GM19351 (cell line): ENCODE measurements around the gene TMEM131L.
A peak's percentile ranks its signal among the peaks of the same experiment; 100 is the strongest.

Experiments
- ATAC-seq: cut with Tn5 transposase; IDR thresholded peaks from one replicate; pipeline ENCODE4 v1.9.1; 2021; ENCODE audit warnings: mild to moderate bottlenecking, moderate library complexity; ENCODE audit not compliant: unreplicated experiment

Gene TMEM131L

DNA sequence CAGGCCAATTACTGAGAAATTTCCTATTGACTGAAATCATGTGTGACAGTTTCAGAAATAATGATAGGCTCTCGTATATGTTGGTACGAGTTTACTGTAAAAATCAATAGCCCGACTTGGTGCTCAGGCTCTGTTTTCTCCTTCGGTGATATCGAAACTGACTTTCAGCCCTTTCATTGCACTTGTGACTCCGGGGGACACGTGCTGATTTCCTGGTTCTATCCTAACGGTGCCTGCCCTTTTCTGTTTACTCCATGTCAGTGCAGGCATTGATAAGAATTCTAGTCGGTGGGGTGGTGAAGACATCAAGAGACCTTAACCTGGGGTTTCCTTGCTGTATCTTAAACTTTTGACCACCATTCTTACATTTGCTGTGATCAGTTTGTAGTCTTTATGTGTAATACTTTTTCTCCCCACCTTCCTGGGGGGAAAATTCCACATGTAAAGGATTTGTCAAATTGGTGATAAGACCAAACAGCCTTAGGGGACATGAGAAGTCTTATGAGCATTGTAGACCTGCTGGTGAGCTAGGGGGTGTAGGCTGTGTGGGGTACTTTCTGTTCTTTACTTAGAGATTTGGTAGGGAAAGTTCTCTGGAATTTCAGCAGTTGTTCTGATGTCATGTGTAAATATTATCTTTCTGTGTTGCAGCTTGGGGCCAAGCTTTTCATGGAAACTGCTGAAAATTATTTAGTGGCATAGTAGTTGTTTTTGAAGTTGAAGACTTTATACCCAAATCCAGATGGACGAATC lies 52.7 kb downstream of the TMEM131L start:
- no peak for ATAC-seq

DNA sequence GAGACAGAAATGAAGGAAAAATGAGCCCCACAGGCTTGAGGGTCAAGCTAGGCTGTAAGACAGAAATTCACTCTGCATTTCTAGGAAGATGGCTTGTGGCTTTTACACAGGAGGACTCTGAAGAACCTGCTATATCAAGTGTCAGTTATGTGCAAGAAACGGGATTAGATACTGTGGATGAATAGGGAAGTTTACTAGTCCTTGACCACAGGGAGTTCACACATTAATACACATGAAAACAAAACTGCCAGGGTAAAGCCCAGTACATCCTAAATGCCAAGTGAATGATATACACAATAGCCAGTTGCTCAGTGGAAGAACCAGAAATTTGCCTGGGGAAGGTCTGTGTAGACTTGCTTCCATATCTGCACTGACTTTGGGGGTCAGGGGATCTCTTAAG lies 53.5 kb downstream of the TMEM131L start:
- no peak for ATAC-seq

DNA sequence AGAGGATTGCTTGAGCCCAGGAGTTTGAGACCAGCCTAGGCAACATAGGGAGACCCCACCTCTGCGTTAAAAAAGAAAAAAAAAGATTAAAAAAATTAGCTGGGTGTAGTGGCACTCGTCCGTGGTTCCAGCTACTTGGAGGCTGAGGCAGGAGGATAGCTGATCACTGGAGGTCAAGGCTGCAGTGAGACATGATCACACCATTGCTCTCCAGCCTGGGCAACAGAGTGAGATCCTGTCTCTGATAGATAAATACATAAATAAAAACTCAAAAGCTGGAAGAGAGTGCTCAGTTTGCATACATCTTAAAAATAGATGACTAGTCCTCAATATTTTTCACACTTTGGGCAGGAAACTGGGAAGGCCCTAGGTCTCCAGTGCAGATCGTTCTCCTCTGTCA lies 54.1 kb downstream of the TMEM131L start:
- no peak for ATAC-seq

DNA sequence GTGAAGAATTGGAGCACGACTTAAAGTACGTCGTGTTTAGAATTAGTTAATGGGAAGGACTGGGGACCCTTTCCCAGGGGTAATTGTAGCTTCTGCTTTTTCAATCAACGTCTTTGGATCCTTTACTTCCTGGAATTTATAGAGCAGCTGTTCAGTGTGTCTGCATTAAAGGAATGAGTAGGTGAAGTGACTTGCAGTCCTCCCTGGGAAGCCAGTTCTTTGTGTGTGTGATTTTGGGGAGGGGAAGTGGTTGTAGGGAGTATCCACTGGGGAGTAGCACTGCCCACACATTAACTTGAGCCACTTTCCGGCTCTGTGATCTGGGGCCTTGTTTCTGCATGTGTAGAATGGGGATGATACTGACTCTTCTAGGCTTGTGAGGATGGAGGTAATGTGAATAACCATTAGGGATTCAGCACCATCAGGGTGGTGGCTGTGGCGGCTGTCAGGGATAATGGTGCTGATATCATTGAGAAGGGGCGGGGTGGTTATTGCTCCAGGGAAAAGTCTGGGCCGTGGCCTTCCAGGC lies 54.7 kb downstream of the TMEM131L start:
- ATAC-seq, result no peak

DNA sequence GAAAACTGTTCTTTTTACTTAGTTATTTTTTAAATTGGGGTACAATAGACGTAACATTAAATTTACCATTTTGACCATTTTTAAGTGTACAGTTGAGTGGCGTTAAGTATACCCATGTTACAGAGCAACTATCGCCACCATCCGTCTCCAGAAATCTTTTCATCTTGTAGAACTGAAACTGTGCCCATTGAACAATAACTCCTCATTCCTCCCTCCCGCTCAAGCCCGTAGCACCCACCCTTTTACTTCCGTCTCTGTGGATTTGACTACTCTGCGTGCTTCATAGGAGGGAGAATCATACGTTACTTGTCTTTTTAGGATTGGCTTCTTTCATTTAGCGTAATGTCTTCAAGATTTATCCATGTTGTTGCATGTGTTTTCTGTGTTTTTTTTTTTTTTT lies 55.3 kb downstream of the TMEM131L start:
- no peak for ATAC-seq

DNA sequence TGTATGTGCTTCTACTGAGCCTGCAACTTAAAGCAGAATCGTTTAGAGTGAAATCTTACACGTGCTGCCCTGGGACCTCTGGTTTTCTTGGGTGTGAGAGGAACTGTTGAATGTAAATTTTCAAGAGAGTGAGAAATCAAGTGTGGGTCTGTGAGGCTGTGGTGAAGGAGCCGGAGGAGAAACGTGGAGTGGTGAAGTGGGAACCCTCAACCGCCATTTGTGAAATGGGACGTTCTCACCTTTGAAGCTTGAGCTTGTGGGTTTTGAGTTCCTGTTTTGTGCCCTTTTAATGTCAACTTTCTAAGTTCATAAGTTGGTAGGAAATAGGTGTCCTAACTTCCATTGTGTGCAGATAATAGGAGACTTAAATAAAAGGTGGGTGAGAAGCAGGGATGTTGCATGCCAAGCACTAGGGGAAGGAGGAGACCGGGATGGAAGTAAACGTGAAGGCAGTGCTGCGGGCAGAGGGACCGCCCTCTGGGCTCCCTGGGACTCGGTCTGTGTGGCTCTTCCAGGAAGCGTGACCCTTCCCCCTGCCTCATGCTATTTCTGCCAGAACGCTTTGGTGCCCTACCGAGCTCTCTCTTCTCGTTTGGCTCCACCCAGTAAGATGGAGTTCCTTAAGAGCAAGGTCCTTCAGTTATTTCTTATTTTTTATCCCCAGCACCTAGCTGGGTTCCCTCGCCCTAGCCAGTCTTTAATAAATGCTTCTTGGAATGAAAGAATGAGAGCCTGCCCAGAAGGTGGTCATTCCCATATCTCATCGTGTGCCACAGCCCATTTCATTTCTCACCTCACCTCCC lies 56.0 kb downstream of the TMEM131L start:
- peak; percentile 30 for ATAC-seq

DNA sequence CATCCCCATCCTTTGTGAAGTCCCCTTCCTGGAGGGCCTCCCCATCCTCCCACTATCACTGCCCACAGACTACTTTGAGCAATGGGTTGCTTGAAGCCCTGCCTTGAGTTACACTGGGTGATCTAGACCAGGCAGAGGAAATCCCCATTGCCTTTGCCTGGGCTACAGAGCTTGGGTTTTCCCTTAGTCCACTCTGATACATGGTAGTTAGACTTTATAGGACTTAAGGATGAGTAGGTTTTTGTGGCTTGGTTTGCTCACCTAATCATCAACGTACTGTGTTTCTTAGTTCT lies 56.6 kb downstream of the TMEM131L start:
- peak; percentile 37 for ATAC-seq

DNA sequence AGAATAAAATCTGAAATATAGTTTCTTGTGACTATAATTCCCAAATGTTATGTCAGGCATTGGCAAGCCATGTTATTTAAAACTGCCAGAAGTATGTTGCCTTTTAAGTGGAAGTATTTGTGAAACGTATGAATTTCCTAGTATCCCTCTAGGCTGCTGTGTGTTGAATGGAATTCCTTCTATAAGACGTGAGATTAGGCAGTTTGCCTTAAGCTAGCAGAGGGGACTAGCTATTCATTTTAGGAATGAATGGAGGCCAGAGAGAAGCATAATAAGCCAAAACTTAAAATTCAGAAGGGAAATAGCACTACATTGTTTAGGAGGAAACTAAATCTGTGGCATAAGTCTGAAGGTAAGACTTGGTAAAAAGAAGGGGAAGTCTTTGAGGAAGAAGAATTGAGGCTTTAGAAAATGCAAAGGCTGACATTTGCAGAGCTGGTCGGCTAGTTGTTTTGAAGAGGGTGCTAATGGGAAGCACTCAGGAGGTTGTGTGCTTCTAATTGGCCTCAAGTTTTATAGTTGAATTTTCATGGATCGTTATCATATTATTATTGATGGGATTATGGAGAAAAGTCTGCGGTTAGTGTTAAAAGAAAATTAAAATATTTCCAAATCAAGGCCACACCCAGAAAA lies 57.1 kb downstream of the TMEM131L start:
- no peak for ATAC-seq

DNA sequence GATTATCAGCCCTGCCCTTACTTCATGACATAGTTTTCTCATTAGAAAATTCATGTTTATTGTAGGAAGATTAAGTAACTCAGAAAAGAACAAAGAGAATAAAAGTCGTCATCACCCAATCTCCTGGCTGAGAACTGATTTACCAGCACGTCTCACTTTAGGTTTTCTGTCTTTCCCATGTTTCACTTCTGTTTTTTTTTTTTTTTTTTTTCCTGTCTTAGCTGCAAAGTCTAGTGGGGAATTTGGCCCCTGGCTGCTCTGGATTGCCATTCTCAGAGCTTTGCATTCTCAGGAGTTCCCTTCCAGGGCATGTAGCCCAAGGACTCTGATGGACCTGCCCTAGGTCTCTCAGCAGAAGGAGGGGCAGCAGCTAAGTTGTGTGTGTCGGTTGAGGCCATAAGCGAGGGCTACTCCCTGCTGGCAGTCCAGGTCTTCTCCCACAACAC lies 57.8 kb downstream of the TMEM131L start:
- ATAC-seq, result no peak

DNA sequence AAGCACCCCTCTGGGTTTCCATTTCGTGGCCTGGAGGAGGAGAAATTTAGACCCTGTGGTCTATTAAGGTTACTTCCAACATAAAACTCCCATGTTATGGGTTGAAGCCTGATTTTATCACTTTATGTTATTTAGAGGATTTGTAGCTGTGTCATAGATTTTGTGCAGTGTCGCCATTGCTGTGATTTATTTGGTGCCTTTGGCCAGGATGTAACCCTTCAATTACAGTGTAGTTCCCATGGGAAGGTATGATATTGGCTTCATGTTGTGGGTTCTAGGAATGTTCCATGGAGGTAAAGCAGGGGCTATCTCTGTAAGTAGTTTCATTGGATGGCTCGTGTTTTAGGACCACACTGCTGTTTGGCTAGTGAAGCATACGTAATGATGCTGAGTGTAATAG lies 58.5 kb downstream of the TMEM131L start:
- no peak for ATAC-seq

DNA sequence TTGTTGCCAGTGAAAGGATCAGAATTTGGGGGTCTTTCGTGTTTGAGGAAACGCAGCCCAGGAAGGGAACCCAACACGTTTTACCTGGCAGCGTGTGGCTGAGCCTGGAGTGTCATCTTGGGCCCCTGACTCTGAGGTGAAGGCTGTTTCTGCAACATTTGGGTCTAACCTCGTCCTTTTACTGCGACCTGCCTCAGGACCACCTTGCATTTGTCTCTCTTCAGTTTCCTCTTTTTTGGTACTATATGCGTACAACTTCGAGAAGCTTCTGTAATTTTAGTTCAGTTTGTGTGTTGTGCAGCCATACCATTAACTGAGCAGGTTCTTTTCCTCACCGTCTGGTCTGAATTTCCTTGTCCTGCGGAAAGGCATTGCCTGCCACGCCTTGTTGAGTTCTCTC lies 61.5 kb downstream of the TMEM131L start:
- ATAC-seq, result no peak

DNA sequence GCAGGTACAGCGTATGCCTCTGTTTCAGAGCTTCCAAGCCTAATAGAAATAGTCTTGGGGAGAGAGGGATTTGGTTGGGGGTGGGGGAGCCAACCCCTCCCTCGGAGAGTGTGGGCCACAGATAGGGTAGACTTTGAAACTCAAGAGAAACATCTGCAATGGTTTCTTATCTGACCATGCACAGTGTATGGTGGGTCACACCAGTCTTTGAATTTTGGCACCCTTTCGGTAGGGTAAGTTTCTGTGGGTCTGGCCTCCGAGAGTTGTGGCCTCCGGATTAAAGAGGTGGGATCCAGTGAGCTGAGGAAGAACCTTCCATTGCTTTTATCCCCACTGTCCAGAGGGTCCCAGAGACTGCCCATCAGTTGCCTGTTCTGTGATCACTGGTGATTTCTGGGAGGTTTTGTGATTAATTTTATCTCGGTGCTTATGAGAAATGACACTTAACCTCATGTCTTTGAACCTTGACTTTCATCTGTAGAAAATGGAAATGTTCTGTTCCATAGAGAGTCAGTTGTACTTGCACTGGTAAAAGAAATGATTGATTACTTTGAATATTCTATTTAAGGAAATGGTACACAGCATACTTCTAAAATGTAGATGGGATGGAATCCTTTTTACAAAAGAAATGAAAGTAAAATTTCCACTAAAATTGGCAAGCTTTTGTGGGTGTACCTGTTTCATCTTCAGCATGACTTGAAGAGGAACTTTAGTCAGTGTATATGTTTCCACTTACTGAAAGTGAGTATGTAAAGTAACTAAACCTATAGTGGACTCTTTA lies 62.7 kb downstream of the TMEM131L start:
- peak; percentile 66 for ATAC-seq

DNA sequence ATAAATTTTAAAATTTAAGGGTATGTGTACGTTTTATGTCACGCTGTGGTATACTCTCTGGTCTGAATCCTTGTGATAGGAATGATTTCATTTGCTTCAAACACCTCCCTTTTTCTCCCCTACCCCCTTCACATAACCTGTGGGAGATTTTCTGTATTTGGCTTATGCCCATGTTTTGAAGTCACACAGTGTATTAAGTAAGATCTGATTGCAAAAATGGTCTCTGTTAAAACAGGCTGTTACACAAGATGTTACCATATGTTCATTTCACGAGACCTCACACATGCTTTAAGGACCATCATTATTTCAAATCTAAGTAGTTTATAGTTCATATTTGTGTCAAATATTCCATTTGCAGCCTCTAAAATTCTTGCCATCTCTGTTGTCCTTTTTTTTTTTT lies 63.5 kb downstream of the TMEM131L start:
- no peak for ATAC-seq

DNA sequence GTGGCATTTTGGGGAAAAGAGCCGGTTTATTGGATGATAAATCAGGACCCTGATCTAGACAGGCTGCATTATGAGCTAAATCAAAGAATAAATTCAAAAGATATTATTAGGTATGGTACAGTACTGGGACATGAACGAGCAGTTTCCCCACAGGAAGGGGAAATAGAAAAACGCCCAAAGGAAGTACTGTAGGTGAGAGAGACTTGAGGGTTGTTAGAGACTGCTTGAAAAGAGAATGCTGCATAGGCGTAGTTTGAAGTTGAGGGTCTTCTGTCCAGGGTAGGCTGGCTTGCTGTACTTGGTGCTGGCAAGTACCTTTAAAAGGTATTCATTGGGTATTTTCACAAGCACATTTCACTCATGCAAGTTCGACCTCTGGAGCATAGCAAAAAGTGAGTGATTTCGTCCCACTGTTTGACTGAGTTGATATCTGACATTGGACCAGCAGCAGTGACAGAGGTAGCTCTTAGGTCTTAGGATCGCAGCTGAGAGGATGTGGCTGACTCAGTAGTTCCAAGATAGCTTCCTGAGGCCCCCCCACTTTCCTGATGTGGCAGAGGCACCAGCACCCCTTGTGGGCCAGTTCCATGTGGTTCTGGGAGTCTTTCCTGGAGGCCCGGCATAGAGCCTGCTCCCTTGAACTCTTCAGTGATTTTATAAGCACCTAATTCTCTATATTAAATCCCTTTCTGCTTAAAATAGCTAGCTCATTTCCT lies 64.3 kb downstream of the TMEM131L start:
- no peak for ATAC-seq

DNA sequence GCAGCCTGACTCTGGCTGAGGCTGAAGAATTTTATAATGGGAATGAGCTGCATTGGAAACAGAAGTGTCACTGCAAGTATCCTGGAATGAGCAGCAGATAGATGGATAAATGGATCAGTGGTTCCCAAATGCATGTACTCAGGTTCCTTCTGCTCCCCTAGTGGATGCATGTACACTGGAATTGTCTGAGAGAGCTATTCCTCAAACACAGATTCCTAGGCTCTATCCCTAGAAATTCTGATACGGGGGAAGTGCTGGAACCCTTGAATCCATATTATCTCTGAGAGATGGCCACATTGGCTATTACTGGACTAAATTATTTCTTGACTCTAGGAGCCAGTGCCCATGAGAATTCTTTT lies 64.8 kb downstream of the TMEM131L start:
- ATAC-seq, result no peak

DNA sequence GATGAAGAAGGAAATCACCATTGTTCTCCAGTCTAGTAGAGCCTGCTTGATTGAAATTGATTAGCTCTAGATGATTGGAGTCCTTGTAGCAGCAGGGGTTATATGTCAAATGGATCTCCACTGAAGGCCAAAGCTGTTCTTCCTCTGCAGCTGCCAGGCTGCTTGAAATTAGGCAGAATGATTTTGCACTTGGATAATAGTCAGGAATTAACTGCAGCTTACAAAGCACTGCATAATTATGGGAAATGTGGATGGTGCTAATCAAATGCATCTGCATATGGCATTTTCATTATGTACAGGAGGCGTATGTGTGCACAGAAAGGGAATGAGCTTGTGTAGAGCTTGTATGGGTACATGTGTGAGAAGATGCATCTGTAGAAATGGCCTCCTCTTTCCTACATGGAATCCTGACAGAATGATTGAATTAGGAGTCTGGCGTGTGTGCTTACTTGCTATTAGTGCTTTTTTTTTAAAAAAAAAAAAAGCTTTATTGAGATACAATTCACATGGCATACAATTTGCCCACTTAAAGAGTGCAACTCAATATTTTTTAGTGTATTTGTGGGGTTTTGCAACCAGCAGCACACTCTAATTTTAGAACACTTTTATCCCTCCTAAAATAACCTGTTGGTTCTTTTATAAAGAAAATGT lies 65.9 kb downstream of the TMEM131L start:
- ATAC-seq, result no peak

DNA sequence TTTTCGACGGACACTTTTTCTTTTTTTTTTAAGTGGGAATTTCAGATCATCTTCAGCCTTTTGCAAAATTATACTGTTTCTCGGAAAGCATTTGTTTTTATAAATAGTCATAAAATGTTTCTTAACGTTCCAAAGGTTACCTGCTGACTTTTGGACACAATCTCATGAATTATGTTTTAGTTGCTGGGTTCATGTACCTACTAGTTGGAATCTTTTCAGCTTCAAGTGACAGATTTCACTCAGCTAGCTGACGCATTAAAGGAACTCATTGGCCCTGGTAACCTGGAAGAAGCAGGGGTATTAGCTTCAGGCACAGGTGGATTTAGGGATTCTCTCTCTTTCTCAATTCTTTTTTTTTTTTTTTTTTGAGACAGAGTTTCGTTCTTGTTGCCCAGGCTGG lies 66.5 kb downstream of the TMEM131L start:
- no peak for ATAC-seq

DNA sequence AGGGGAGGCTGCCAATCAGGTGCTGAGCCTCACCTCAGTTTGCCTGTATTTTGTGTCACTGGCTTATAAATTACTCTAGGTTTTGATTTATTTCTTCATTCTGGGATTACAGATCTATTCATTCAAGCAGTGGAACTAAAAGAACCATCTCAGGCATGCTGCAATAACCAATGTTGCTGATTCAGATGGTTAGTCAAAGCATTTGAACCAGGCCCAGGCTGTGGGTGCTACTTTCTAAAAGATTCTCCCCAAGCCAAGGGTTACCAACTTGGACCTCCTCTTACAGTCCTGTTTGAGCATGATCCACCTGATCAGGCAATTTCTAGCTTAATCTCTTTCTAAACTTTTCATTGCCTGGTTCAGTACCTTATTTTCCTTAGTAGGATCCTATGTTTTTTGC lies 67.2 kb downstream of the TMEM131L start:
- ATAC-seq, result no peak

DNA sequence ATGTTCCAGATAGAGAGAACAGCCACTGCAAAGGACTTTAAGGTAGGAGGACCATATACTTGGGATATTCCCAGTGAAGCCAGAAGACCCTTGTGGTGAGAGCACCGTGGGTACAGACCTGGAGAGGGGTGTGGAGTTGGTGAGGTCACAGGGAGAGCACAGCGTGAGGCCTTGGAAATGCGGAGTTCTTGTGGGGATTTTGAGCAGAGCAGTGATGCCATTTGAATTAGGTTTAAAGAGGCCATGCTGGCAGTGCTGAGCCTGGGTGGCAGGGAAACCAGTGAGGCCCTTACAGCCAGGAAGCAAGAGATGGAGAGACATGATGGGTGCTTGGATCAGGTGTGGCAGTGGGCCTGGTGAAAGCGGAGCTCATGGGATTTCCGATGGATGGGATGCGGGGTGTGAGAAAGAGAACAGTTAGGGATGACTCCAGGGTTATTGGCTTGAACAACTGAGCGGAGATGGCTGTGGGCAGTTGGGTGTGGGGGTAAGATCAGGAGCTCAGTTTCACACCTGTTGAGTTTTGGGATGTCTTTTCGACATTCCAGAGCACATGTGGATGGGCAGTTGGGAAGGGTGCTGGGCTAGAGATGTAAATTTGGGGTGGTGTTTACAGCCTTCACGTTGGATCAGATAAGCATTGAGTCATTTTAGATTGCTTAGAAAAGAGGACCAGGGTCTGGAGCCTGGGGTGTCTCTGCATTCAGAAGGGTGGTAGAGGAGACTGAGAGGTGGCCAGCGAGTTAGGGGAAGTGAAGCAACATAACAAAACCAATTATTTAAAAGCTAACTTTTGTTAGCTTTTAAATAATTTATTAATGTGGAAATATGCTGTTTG lies 68.9 kb downstream of the TMEM131L start:
- ATAC-seq, result no peak
